K562 (cell line): ENCODE results near the gene NUDT6.

ENCODE experiments used
- ADNP ChIP-seq: fragments of 200-800 bp; sonication (Bioruptor generic); IDR thresholded peaks from 2 replicates; pipeline ENCODE4 v1.6.1; 2016; ENCODE audit warnings: missing genetic modification characterization, missing compliant biosample characterization
- CHD1 ChIP-seq: fragments of 200-600 bp; sonication (generic); IDR thresholded peaks from one replicate; pipeline ENCODE4 v1.6.1; 2012; ENCODE audit warnings: mild to moderate bottlenecking, moderate library complexity, low read length, inconsistent platforms
- GABPA ChIP-seq: fragments of 200-800 bp; sonication (Bioruptor generic); conservative IDR thresholded peaks from 2 replicates; pipeline ENCODE4 v1.6.1; 2016; ENCODE audit warnings: low read depth, missing genetic modification characterization, missing compliant biosample characterization
- IRF2 ChIP-seq: sonication (generic); formaldehyde crosslinking; IDR thresholded peaks from 2 replicates; pipeline ENCODE4 v1.8.1; 2022; ENCODE audit warnings: mild to moderate bottlenecking, missing genetic modification reagents
- KLF1 ChIP-seq: fragments of 450-650 bp; IDR thresholded peaks from 2 replicates; pipeline ENCODE4 v1.6.1; 2016; ENCODE audit warnings: missing genetic modification characterization, missing compliant biosample characterization
- POLR2AphosphoS5 ChIP-seq: IDR thresholded peaks from 2 replicates; pipeline ENCODE4 v1.6.1; 2011; ENCODE audit warnings: mild to moderate bottlenecking, low read depth, low read length, moderate library complexity; ENCODE audit not compliant: control insufficient read depth, insufficient read depth
- ZFP30 ChIP-seq: fragments of 250-450 bp; sonication (Bioruptor Pico); IDR thresholded peaks from 2 replicates; pipeline ENCODE4 v1.8.0; 2022; ENCODE audit warnings: moderate library complexity, mild to moderate bottlenecking, inconsistent platforms, borderline replicate concordance
- ZNF239 ChIP-seq: fragments of 250-450 bp; sonication (Bioruptor Pico); IDR thresholded peaks from 2 replicates; pipeline ENCODE4 v1.4.0; 2020; ENCODE audit warnings: mild to moderate bottlenecking
- ZNF263 ChIP-seq: sonication (generic); formaldehyde crosslinking; IDR thresholded peaks from 2 replicates; pipeline ENCODE4 v1.8.0; 2022; ENCODE audit warnings: mild to moderate bottlenecking, missing genetic modification reagents, borderline replicate concordance
- ZZZ3 ChIP-seq: fragments of 450-650 bp; IDR thresholded peaks from 2 replicates; pipeline ENCODE4 v1.6.1; 2016; ENCODE audit warnings: antibody characterized with exemption, mild to moderate bottlenecking, moderate library complexity
- TF ChIP-seq, protein P1 (sequence below): sonication (generic); formaldehyde crosslinking; IDR thresholded peaks from 2 replicates; pipeline ENCODE4 v1.5.0; 2020; ENCODE audit warnings: missing genetic modification reagents
- TF ChIP-seq, protein P2 (sequence below), 3 experiments: IDR thresholded peaks in 2 of 3; conservative IDR thresholded peaks in 1 of 3; 2 replicates each; pipeline ENCODE4 v1.5.1; 2011 to 2012; ENCODE audit warnings: low read length in 3 of 3, mild to moderate bottlenecking in 3 of 3, control low read depth in 2 of 3, improper control_type of control experiment in 1 of 3, inconsistent platforms in 1 of 3, low read depth in 1 of 3, mixed read lengths in 1 of 3, moderate library complexity in 1 of 3; ENCODE audit not compliant: insufficient read depth in 2 of 3
- TF ChIP-seq, protein P3 (sequence below): sonication (generic); formaldehyde crosslinking; IDR thresholded peaks from 2 replicates; pipeline ENCODE4 v1.9.0; 2022; ENCODE audit warnings: mild to moderate bottlenecking, missing genetic modification reagents

DNA sequence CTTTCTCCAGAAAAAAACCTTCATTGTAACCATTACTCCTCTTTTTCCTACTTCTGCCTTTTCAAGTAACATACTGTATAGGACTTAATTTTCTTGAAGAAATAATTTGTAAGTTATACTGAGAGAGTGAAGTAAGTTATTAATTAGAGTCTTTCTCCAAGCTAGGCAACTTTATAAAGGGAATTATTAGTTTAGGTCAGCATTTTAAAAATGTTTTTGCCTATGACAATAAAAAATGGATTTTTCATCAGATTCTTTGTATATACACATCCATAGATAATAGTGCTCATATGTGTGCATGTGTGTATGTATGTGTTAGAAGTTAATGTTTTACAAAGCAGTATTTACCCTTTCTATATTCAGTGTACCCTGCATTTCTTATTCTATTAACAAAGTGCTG lies 10.4 kb upstream of the NUDT6 start:
- TF ChIP-seq, protein P1, sequence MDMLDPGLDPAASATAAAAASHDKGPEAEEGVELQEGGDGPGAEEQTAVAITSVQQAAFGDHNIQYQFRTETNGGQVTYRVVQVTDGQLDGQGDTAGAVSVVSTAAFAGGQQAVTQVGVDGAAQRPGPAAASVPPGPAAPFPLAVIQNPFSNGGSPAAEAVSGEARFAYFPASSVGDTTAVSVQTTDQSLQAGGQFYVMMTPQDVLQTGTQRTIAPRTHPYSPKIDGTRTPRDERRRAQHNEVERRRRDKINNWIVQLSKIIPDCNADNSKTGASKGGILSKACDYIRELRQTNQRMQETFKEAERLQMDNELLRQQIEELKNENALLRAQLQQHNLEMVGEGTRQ (CRISPR knock-in tag): no peak
- no peak for TF ChIP-seq POLR2AphosphoS5
- TF ChIP-seq ZFP30 (CRISPR knock-in tag): no peak
- TF ChIP-seq ZNF263: no peak
- TF ChIP-seq, protein P2, sequence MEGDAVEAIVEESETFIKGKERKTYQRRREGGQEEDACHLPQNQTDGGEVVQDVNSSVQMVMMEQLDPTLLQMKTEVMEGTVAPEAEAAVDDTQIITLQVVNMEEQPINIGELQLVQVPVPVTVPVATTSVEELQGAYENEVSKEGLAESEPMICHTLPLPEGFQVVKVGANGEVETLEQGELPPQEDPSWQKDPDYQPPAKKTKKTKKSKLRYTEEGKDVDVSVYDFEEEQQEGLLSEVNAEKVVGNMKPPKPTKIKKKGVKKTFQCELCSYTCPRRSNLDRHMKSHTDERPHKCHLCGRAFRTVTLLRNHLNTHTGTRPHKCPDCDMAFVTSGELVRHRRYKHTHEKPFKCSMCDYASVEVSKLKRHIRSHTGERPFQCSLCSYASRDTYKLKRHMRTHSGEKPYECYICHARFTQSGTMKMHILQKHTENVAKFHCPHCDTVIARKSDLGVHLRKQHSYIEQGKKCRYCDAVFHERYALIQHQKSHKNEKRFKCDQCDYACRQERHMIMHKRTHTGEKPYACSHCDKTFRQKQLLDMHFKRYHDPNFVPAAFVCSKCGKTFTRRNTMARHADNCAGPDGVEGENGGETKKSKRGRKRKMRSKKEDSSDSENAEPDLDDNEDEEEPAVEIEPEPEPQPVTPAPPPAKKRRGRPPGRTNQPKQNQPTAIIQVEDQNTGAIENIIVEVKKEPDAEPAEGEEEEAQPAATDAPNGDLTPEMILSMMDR (IDR thresholded peaks at IDR 0.05 in 2 of 3, conservative IDR thresholded peaks at IDR 0.05 in 1 of 3; ENCODE audit: insufficient read depth in 2 of 3, low read depth in 1 of 3, low read length in 3 of 3): no peak
- TF ChIP-seq ZZZ3: no peak
- TF ChIP-seq, protein P3, sequence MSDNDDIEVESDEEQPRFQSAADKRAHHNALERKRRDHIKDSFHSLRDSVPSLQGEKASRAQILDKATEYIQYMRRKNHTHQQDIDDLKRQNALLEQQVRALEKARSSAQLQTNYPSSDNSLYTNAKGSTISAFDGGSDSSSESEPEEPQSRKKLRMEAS: no peak
- no peak for TF ChIP-seq ADNP (tag)
- no peak for TF ChIP-seq ZNF239 (CRISPR knock-in tag)
- TF ChIP-seq KLF1: no peak
- no peak for TF ChIP-seq CHD1
- TF ChIP-seq GABPA (tag): no peak
- no peak for TF ChIP-seq IRF2 (CRISPR knock-in tag)
